Stomach (tissue), 4 donors: Measurements from ENCODE around the gene MEI4.

Experiments used
- CTCF ChIP-seq, 7 experiments: fragments of 450-650 bp in 4 of 7; fragments of 200-600 bp in 3 of 7; sonication (generic) in 3 of 7; IDR thresholded peaks; one replicate each; pipeline ENCODE4 v1.5.1; 2016 to 2019; ENCODE audit warnings: antibody characterized with exemption in 7 of 7, control low read depth in 2 of 7, mild to moderate bottlenecking in 1 of 7
- EP300 ChIP-seq: sonication (generic); formaldehyde crosslinking; IDR thresholded peaks from one replicate; pipeline ENCODE4 v1.6.1; 2017; ENCODE audit warnings: antibody characterized with exemption
- POLR2A ChIP-seq, 4 donors: fragments of 450-650 bp; IDR thresholded peaks; one replicate each; pipeline ENCODE4 v1.6.1; 2016; ENCODE audit warnings: antibody characterized with exemption in 4 of 4, control low read depth in 2 of 4, mild to moderate bottlenecking in 1 of 4, moderate library complexity in 1 of 4
- POLR2AphosphoS5 ChIP-seq, 3 donors: sonication (generic); formaldehyde crosslinking; IDR thresholded peaks; one replicate each; pipeline ENCODE4 v1.6.1; 2016; ENCODE audit warnings: antibody characterized with exemption in 3 of 3

- TF ChIP-seq CTCF (IDR thresholded peaks at IDR 0.05) (no peak), POLR2A (IDR thresholded peaks at IDR 0.05) (no peak), EP300 (no peak), POLR2AphosphoS5 (IDR thresholded peaks at IDR 0.05) (no peak)
Measured at GRCh38 chr6:77825204-77825603, 172.4 kb downstream of the MEI4 start.
